ENCODE data around the gene ZNF207.
"Not testable (repeated sequence)": the region's sequence is repeated elsewhere in the genome, so short reads cannot be mapped to it uniquely, and the experiment has no call there.

ZNF207 gene

GRCh38 chr17:32388613-32389459, 38.9 kb downstream of the ZNF207 start:
- no peak for DNase-seq

DNA sequence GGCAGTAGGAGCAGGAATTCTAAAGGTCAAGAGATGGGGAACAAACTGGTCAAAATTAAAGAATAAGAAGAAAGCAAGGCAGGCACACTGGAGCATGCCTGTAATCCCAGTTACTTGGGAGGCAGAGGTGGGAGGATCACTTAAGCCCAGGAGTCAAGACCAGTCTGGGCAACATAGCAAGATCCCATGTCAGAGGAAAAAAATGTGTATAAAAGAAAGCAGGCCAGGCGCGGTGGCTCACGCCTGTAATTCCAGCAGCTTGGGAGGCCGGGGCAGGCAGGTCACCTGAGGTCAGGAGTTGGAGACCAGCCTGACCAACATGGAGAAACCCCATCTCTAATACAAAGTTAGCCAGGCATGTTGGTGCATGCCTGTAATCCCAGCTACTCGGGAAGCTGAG, 43.9 kb downstream of the ZNF207 start:
- no peak for DNase-seq

DNA sequence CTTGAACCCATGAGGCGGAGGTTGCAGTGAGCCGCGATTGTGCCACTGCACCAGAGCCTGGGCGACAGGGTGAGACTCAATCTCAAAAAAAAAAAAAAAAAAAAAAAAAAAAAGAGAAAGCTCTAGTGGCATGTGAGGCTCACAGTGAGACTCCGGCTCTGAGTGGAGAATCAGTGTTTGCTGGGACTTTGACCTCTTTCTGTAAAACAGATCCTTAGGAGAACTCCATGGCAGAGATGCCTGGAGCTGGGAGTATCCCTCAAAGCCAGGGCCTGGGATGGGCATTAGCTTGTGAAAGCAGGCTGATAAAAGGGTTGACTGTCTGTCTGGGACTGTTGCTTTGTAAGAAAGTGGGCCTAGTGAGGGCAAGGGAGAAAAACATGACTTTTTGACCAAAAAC, 46.4 kb downstream of the ZNF207 start:
- DNase-seq: no peak

GRCh38 chr17:32398946-32399345, 49.0 kb downstream of the ZNF207 start:
- no peak for DNase-seq

- DNase-seq: not testable (repeated sequence)
Measured at GRCh38 chr17:32410085-32410484, 60.1 kb downstream of the ZNF207 start.

DNA sequence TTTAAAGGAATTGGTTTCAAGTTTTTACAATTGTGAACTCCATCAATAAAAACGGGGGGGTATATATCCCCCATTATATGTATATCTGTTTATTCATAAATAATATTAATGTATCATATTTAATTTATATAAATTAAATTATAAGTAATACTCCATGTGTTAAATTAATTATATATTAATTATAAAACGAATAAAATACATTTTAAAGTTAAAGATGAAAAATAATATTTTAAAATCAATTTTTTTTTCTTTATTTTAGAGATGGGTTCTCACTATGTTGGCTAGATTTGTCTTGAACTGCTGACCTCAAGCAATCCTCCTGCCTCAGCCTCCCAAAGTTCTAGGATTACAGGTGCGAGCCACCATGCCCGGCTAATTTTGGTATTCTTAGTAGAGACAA, 76.9 kb downstream of the ZNF207 start:
- no peak for DNase-seq

DNA sequence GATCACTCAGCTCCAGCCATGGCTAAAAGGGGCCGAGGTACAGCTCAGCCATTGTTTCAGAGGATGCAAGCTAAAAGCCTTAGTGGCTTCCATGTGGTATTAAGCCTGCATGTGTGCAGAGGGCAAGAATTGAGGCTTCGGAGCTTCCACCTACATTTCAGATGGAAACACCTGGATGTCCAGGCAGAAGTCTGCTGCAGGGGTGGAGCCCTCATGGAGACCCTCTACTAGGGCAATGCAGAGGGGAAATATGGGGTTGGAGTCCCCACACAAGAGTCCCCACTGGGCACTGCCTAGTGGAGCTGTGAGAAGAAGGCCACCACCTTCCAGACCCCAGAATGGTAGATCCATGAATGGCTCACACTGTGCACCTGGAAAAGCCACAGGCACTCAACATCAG, 79.6 kb downstream of the ZNF207 start:
- no peak for DNase-seq
